ENCODE measurements around the gene KSR2. TPM values are rescaled to one million over a fixed set of nuclear protein-coding genes. Genes with fewer than 3 reads are reported as not detected.

The KSR2 gene
- total RNA-seq, 1 experiment from 2014 or later: 0.15 TPM

GRCh38 chr12:117483501-117483900 is 485.3 kb downstream of the KSR2 start:
- Histone ChIP-seq H3K36me3 (ENCODE audit: control insufficient read depth, insufficient read depth, low read length) (no peaks in the 10 kb centered on the region), H3K9me3 (ENCODE audit: control insufficient read depth, insufficient read depth, low read depth, low read length) (no peaks in the 10 kb centered on the region), H3K4me3 (ENCODE audit: low read depth in 2 of 2, low read length in 2 of 2) (no peak overlapping the region), H3K27ac (ENCODE audit: low read length) (no peak overlapping the region), H3K27me3 (ENCODE audit: control insufficient read depth, insufficient read depth, low read length) (no peaks in the 10 kb centered on the region), H3K4me1 (ENCODE audit: control insufficient read depth, insufficient read depth, low read length) (peaks cover 13% of the 10 kb centered on the region)
- no TSS peak for BruUV-seq (replicated peaks)
- CTCF ChIA-PET: no interaction called here
- TF ChIP-seq SIN3A (IDR thresholded peaks at IDR 0.05; ENCODE audit: borderline replicate concordance, insufficient read depth, low read depth, low read length) (no peak), POLR2AphosphoS5 (IDR thresholded peaks at IDR 0.05; ENCODE audit: low read depth, low read length) (no peak), REST (IDR thresholded peaks at IDR 0.05; ENCODE audit: insufficient read depth in 1 of 2, low read depth in 2 of 2, low read length in 1 of 2) (no peak), TCF7L2 (IDR thresholded peaks at IDR 0.05; ENCODE audit: low read depth, low read length) (no peak), CTCF (IDR thresholded peaks at IDR 0.05) (no peak)
- POLR2A ChIA-PET: no interaction called here
- DNase-seq (ENCODE audit: low read depth, low spot score) (no peak), ATAC-seq (no peak)
- intact Hi-C loops (cut with micrococcal nuclease; ENCODE audit: unreplicated experiment) (no loop called here), in situ Hi-C loops (cut with HindIII; ENCODE audit: low pct_unique_long_range_greater_than_20kb, low sequenced_read_pairs) (no loop called here)

- no TSS peak for BruUV-seq (replicated peaks)
- H3K36me3 ChIP-seq (ENCODE audit: control insufficient read depth, insufficient read depth, low read length): no peaks in the 10 kb centered on the region
- intact Hi-C loops (cut with micrococcal nuclease; ENCODE audit: unreplicated experiment) (no loop called here), in situ Hi-C loops (cut with HindIII; ENCODE audit: low pct_unique_long_range_greater_than_20kb, low sequenced_read_pairs) (no loop called here)
- no peaks in the 10 kb centered on the region for H3K27me3 ChIP-seq (ENCODE audit: control insufficient read depth, insufficient read depth, low read length)
- H3K27ac ChIP-seq (ENCODE audit: low read length): no peak overlapping the region
- ChIA-PET POLR2A (no interaction called here), CTCF (no interaction called here)
- peaks cover 8% of the 10 kb centered on the region for H3K4me1 ChIP-seq (ENCODE audit: control insufficient read depth, insufficient read depth, low read length)
- DNase-seq (ENCODE audit: low read depth, low spot score): no peak
- TF ChIP-seq POLR2AphosphoS5 (IDR thresholded peaks at IDR 0.05; ENCODE audit: low read depth, low read length) (no peak), SIN3A (IDR thresholded peaks at IDR 0.05; ENCODE audit: borderline replicate concordance, insufficient read depth, low read depth, low read length) (no peak), TCF7L2 (IDR thresholded peaks at IDR 0.05; ENCODE audit: low read depth, low read length) (no peak), REST (IDR thresholded peaks at IDR 0.05; ENCODE audit: insufficient read depth in 1 of 2, low read depth in 2 of 2, low read length in 1 of 2) (no peak), CTCF (IDR thresholded peaks at IDR 0.05) (no peak)
- no peaks in the 10 kb centered on the region for H3K9me3 ChIP-seq (ENCODE audit: control insufficient read depth, insufficient read depth, low read depth, low read length)
- peak; percentile 64; the same call in 1 of the 2 replicates for ATAC-seq
- no peak overlapping the region for H3K4me3 ChIP-seq (ENCODE audit: low read depth in 2 of 2, low read length in 2 of 2)
Measured at GRCh38 chr12:117481470-117481869, 487.3 kb downstream of the KSR2 start.
